Measurements from ENCODE around the gene METTL1.
A peak's percentile ranks its signal among the peaks of the same experiment; 100 is the strongest.

The METTL1 gene

GRCh38 chr12:57738661-57739237 is 33.2 kb downstream of the METTL1 start, which contains the start of gene AGAP2:
AGAP2 (minus strand) TSS chr12:57738742; CDS start chr12:57738246, 496 bp downstream.
- Histone ChIP-seq H3K36me3 (ENCODE audit: insufficient read depth, low read depth, low read length) (no peaks in the 10 kb centered on the region), H3K27me3 (ENCODE audit: insufficient read depth, low read length) (peaks cover 100% of the 10 kb centered on the region), H3K4me1 (ENCODE audit: insufficient read depth, low read length) (peaks cover 3% of the 10 kb centered on the region; the same call in 1 of the 2 replicates), H3K9me3 (ENCODE audit: insufficient read depth, low read depth, low read length) (no peaks in the 10 kb centered on the region), H3K4me3 (ENCODE audit: low read length) (peak within 1 kb of the TSS; percentile 65; the same call in 1 of the 2 replicates), H3K9ac (ENCODE audit: low read depth, low read length) (no peak within 1 kb of the TSS), H3K27ac (ENCODE audit: low read length) (no peak within 1 kb of the TSS)

DNA sequence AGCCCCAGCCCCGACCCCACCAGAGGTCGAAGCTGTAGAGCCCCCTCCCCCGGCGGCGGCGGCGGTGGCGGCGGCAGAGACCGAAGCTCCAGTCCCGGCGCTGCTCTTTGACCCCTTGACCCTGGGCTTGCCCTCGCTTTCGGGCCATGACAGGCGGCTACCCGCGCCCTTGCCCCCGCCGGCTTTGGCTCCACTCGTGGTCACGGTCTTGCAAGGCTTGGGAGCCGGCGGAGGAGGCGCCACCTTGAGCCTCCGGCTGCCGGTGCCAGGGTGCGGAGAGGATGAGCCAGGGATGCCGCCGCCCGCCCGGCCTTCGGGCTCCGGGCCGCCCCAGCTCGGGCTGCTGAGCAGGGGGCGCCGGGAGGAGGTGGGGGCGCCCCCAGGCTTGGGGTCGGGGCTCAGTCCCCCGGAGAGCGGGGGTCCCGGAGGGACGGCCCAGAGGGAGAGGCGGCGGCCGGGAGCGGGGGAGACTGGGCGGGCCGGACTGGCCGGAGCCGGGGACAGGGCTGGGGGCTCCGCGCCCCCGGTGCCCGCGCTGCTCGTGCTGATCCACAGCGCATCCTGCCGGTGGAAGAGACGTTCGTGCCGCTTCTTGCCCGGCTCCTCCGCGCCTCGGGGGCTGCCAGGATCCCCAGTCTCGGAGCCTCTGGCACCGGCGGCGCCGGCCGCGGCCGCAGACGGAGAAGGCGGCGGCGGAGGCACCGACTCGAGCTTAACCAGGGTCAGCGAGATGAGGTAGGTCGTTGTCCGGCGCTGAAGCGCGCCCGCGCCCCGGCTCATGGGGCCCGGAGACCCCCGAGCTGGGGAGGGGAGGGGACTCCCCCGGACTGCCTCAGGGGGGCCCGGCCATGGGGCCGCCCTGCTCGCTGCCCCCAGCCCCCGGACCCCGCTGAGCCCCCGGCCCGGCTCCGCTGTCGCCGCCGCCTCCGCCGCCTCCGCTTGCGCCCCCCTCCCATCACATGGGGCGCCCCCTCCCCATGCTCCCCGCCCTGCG is 34.1 kb downstream of the METTL1 start:
- Histone ChIP-seq H3K27ac (ENCODE audit: low read length) (no peak overlapping the region), H3K9ac (ENCODE audit: low read depth, low read length) (no peak overlapping the region), H3K27me3 (ENCODE audit: insufficient read depth, low read length) (peaks cover 100% of the 10 kb centered on the region), H3K4me3 (ENCODE audit: low read length) (peak overlapping the region; percentile 37; the same call in 1 of the 2 replicates), H3K36me3 (ENCODE audit: insufficient read depth, low read depth, low read length) (no peaks in the 10 kb centered on the region), H3K4me1 (ENCODE audit: insufficient read depth, low read length) (peaks cover 3% of the 10 kb centered on the region; the same call in 1 of the 2 replicates), H3K9me3 (ENCODE audit: insufficient read depth, low read depth, low read length) (no peaks in the 10 kb centered on the region)

GRCh38 chr12:57736741-57737466 is 35.0 kb downstream of the METTL1 start:
- Histone ChIP-seq H3K4me3 (ENCODE audit: low read length) (peak overlapping the region; percentile 61; the same call in 1 of the 2 replicates), H3K27me3 (ENCODE audit: insufficient read depth, low read length) (peaks cover 100% of the 10 kb centered on the region), H3K9me3 (ENCODE audit: insufficient read depth, low read depth, low read length) (no peaks in the 10 kb centered on the region), H3K27ac (ENCODE audit: low read length) (no peak overlapping the region), H3K36me3 (ENCODE audit: insufficient read depth, low read depth, low read length) (no peaks in the 10 kb centered on the region), H3K4me1 (ENCODE audit: insufficient read depth, low read length) (peaks cover 3% of the 10 kb centered on the region; the same call in 1 of the 2 replicates), H3K9ac (ENCODE audit: low read depth, low read length) (no peak overlapping the region)

GRCh38 chr12:57735952-57736740 is 35.8 kb downstream of the METTL1 start:
- Histone ChIP-seq H3K4me3 (ENCODE audit: low read length) (peak overlapping the region; percentile 61; the same call in 1 of the 2 replicates), H3K9ac (ENCODE audit: low read depth, low read length) (no peak overlapping the region), H3K27me3 (ENCODE audit: insufficient read depth, low read length) (peaks cover 100% of the 10 kb centered on the region), H3K36me3 (ENCODE audit: insufficient read depth, low read depth, low read length) (no peaks in the 10 kb centered on the region), H3K27ac (ENCODE audit: low read length) (no peak overlapping the region), H3K4me1 (ENCODE audit: insufficient read depth, low read length) (peaks cover 3% of the 10 kb centered on the region; the same call in 1 of the 2 replicates), H3K9me3 (ENCODE audit: insufficient read depth, low read depth, low read length) (no peaks in the 10 kb centered on the region)

GRCh38 chr12:57735198-57735855 is 36.6 kb downstream of the METTL1 start:
- Histone ChIP-seq H3K9ac (ENCODE audit: low read depth, low read length) (no peak overlapping the region), H3K27ac (ENCODE audit: low read length) (no peak overlapping the region)

DNA sequence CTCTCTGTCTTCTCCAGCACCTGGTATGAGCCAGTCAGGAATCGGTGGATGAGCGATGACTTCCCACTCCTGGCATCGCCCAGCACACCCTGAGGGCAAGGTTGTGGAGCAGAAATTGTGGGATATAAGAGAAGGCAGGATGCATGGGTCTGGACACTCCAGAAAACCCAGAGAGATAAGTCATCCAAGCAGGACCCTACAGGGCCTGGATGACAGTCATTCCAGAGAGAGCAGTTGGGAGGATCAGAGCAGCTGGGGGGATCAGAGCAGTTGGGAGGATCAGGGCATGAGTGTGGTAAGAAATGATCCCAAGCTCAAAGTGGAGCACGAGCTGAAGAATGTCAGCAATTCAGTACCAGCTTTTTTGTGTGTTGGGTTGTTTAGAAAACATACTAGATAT is 37.3 kb downstream of the METTL1 start:
- no peak overlapping the region for H3K4me3 ChIP-seq (ENCODE audit: low read length)
- peaks cover 100% of the 10 kb centered on the region for H3K27me3 ChIP-seq (ENCODE audit: insufficient read depth, low read length)
- H3K9me3 ChIP-seq (ENCODE audit: insufficient read depth, low read depth, low read length): no peaks in the 10 kb centered on the region
- no peak overlapping the region for H3K9ac ChIP-seq (ENCODE audit: low read depth, low read length)
- H3K36me3 ChIP-seq (ENCODE audit: insufficient read depth, low read depth, low read length): no peaks in the 10 kb centered on the region
- no peak overlapping the region for H3K27ac ChIP-seq (ENCODE audit: low read length)
- H3K4me1 ChIP-seq (ENCODE audit: insufficient read depth, low read length): peaks cover 3% of the 10 kb centered on the region; the same call in 1 of the 2 replicates

More at GRCh38 chr12:57735198-57735855, 36.6 kb downstream of the METTL1 start:
- Histone ChIP-seq H3K4me1 (ENCODE audit: insufficient read depth, low read length) (peaks cover 3% of the 10 kb centered on the region; the same call in 1 of the 2 replicates), H3K27me3 (ENCODE audit: insufficient read depth, low read length) (peaks cover 100% of the 10 kb centered on the region), H3K9me3 (ENCODE audit: insufficient read depth, low read depth, low read length) (no peaks in the 10 kb centered on the region), H3K36me3 (ENCODE audit: insufficient read depth, low read depth, low read length) (no peaks in the 10 kb centered on the region), H3K4me3 (ENCODE audit: low read length) (peak overlapping the region; percentile 61; the same call in 1 of the 2 replicates)

DNA sequence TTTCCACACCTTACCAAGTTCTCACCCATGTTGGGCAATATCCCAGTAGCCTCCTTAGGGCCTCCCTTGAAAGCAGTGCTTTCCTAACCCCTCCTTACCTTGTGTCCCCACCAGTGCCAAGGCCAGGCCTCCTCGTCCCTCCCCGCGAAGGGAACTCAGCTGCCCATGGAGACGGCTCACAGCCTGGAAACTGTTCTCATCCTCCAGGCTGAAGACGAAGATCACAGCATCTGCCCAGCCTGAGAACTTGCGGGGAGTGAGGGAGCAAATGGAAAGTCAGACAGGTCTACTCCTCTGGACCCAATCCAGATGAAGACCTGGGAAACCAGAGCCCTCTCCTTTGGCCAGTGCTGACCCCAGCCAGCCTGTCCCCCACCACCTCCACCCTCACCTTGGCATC is 38.0 kb downstream of the METTL1 start:
- Histone ChIP-seq H3K4me1 (ENCODE audit: insufficient read depth, low read length) (0 out of 2 replicates have a peak, but pooled peaks cover 3% of the 10 kb centered on the region), H3K4me3 (ENCODE audit: low read length) (no peak overlapping the region), H3K9ac (ENCODE audit: low read depth, low read length) (no peak overlapping the region), H3K9me3 (ENCODE audit: insufficient read depth, low read depth, low read length) (no peaks in the 10 kb centered on the region), H3K36me3 (ENCODE audit: insufficient read depth, low read depth, low read length) (no peaks in the 10 kb centered on the region), H3K27me3 (ENCODE audit: insufficient read depth, low read length) (peaks cover 100% of the 10 kb centered on the region), H3K27ac (ENCODE audit: low read length) (no peak overlapping the region)

GRCh38 chr12:57732726-57733593 is 38.9 kb downstream of the METTL1 start:
- Histone ChIP-seq H3K9me3 (ENCODE audit: insufficient read depth, low read depth, low read length) (no peaks in the 10 kb centered on the region), H3K4me3 (ENCODE audit: low read length) (no peak overlapping the region), H3K4me1 (ENCODE audit: insufficient read depth, low read length) (0 out of 2 replicates have a peak, but pooled peaks cover 3% of the 10 kb centered on the region), H3K27ac (ENCODE audit: low read length) (no peak overlapping the region), H3K36me3 (ENCODE audit: insufficient read depth, low read depth, low read length) (no peaks in the 10 kb centered on the region), H3K27me3 (ENCODE audit: insufficient read depth, low read length) (peaks cover 100% of the 10 kb centered on the region), H3K9ac (ENCODE audit: low read depth, low read length) (no peak overlapping the region)

DNA sequence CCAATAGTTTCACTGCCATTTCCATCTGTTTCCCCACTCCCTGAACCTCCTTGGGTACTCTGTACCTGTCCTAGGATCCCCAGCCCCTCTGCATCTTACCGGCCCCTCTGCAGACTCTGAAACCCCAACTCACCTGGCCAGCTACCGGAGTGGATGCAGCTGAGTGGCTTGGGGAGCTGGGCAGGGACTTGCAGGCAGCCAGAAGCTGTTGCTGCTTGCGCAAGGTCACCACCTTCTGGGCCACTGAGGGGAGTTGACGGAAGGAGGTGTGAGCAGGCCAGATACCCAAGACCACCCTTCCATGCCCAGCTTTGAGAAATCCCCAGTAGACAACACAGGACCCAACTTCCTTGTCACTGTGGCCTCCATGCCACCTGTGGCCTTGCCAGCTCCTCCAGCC is 39.6 kb downstream of the METTL1 start:
- peaks cover 5% of the 10 kb centered on the region; the same call in 1 of the 2 replicates for H3K4me1 ChIP-seq (ENCODE audit: insufficient read depth, low read length)
- H3K27ac ChIP-seq (ENCODE audit: low read length): no peak overlapping the region
- H3K9me3 ChIP-seq (ENCODE audit: insufficient read depth, low read depth, low read length): no peaks in the 10 kb centered on the region
- H3K27me3 ChIP-seq (ENCODE audit: insufficient read depth, low read length): peaks cover 100% of the 10 kb centered on the region
- no peaks in the 10 kb centered on the region for H3K36me3 ChIP-seq (ENCODE audit: insufficient read depth, low read depth, low read length)
- no peak overlapping the region for H3K4me3 ChIP-seq (ENCODE audit: low read length)
- H3K9ac ChIP-seq (ENCODE audit: low read depth, low read length): no peak overlapping the region
